Gastroesophageal sphincter (tissue), 4 donors: ENCODE measurements around the gene CMTM5. TPM values are rescaled to one million over a fixed set of nuclear protein-coding genes. Genes with fewer than 3 reads are reported as not detected.
"Not testable (repeated sequence)": the region's sequence is repeated elsewhere in the genome, so short reads cannot be mapped to it uniquely, and the experiment has no call there.

ENCODE experiments used
- ATAC-seq: fragments of 150-250 bp; one replicate; pipeline ENCODE4 v1.9.1; 2016; ENCODE audit warnings: mild to moderate bottlenecking, moderate library complexity
- H3K27ac ChIP-seq, 4 donors: fragments of 200-600 bp; sonication (generic) in 3 of 4; 1 replicate in 3 of 4; 2 replicates in 1 of 4; pipeline ENCODE4 v1.5.1; 2016 to 2019
- H3K27me3 ChIP-seq: fragments of 200-600 bp; sonication (generic); one replicate; pipeline ENCODE4 v1.5.1; 2019
- H3K36me3 ChIP-seq, 2 donors: fragments of 200-600 bp; sonication (generic); one replicate each; pipeline ENCODE4 v1.5.1; 2019; ENCODE audit warnings: control low read depth in 1 of 2
- H3K4me1 ChIP-seq, 3 donors: fragments of 200-600 bp; sonication (generic); 1 replicate in 2 of 3; 2 replicates in 1 of 3; pipeline ENCODE4 v1.5.1; 2016 to 2019; ENCODE audit warnings: control low read depth in 2 of 3
- H3K4me3 ChIP-seq, 2 donors: fragments of 200-600 bp; sonication (generic); one replicate each; pipeline ENCODE4 v1.5.1; 2019; ENCODE audit warnings: mild to moderate bottlenecking in 1 of 2, moderate library complexity in 1 of 2
- H3K9me3 ChIP-seq, 3 donors: fragments of 200-600 bp; sonication (generic); one replicate each; pipeline ENCODE4 v1.5.1; 2017 to 2019; ENCODE audit warnings: control low read depth in 2 of 3
- CTCF ChIP-seq, 4 experiments: fragments of 200-600 bp in 2 of 4; fragments of 450-650 bp in 2 of 4; sonication (generic) in 1 of 4; IDR thresholded peaks; one replicate each; pipeline ENCODE4 v1.5.1; 2017 to 2019; ENCODE audit warnings: antibody characterized with exemption in 4 of 4, mild to moderate bottlenecking in 2 of 4, moderate library complexity in 2 of 4
- EP300 ChIP-seq: sonication (generic); formaldehyde crosslinking; IDR thresholded peaks from one replicate; pipeline ENCODE4 v1.6.1; 2017; ENCODE audit warnings: antibody characterized with exemption, mild to moderate bottlenecking
- POLR2A ChIP-seq, 2 donors: fragments of 450-650 bp; IDR thresholded peaks; one replicate each; pipeline ENCODE4 v1.6.1; 2017; ENCODE audit warnings: antibody characterized with exemption in 2 of 2, mild to moderate bottlenecking in 2 of 2, moderate library complexity in 1 of 2
- POLR2AphosphoS5 ChIP-seq: sonication (generic); formaldehyde crosslinking; IDR thresholded peaks from one replicate; pipeline ENCODE4 v1.6.1; 2017; ENCODE audit warnings: antibody characterized with exemption
- WGBS, 2 donors: methylation state at CpG; one replicate each; pipeline ENCODE4 v1.1.5; 2018; ENCODE audit warnings: low coverage in 1 of 2; 5-methylcytosine and 5-hydroxymethylcytosine counted together
- total RNA-seq, 4 donors: library from RNA; depleted of rRNA; stranded (reverse); fragments of >200 nt; gene quantifications; one replicate each; pipeline ENCODE4 v1.1.0, GENCODE V29; 2016

Gene CMTM5
- total RNA-seq, 4 donors from 2014 or later, result 0.81 to 2.3 (median 1.2) TPM; not detected in 1

GRCh38 chr14:23414906-23415820 lies 38.3 kb downstream of the CMTM5 start:
- no peaks in the 10 kb centered on the region for H3K9me3 ChIP-seq
- no peak overlapping the region for H3K27ac ChIP-seq
- TF ChIP-seq EP300 (no peak), POLR2AphosphoS5 (no peak), POLR2A (IDR thresholded peaks at IDR 0.05) (no peak), CTCF (IDR thresholded peaks at IDR 0.05) (no peak)
- no peak for ATAC-seq
- H3K36me3 ChIP-seq, result no peaks in the 10 kb centered on the region
- WGBS, 2 donors, result 86 to 96% methylated on average over 5 to 13 of the region's 39 CpGs
- peaks cover 15% of the 10 kb centered on the region for H3K27me3 ChIP-seq
- no peaks in the 10 kb centered on the region for H3K4me1 ChIP-seq
- no peak overlapping the region for H3K4me3 ChIP-seq

GRCh38 chr14:23415821-23416778 lies 39.3 kb downstream of the CMTM5 start:
- no peaks in the 10 kb centered on the region for H3K36me3 ChIP-seq
- H3K4me1 ChIP-seq, result no peaks in the 10 kb centered on the region
- WGBS, 2 donors, result 38 to 67% methylated on average over 1 to 2 of the region's 21 CpGs
- peaks cover 15% of the 10 kb centered on the region for H3K27me3 ChIP-seq
- no peak for ATAC-seq
- no peak overlapping the region for H3K27ac ChIP-seq
- TF ChIP-seq CTCF (IDR thresholded peaks at IDR 0.05), result no peak
- no peak for TF ChIP-seq POLR2A (IDR thresholded peaks at IDR 0.05)
- no peak for TF ChIP-seq POLR2AphosphoS5
- TF ChIP-seq EP300, result no peak
- no peaks in the 10 kb centered on the region for H3K9me3 ChIP-seq
- no peak overlapping the region for H3K4me3 ChIP-seq

GRCh38 chr14:23416801-23417200 lies 40.0 kb downstream of the CMTM5 start:
- Histone ChIP-seq H3K36me3 (no peaks in the 10 kb centered on the region), H3K9me3 (no peaks in the 10 kb centered on the region), H3K4me3 (no peak overlapping the region), H3K27me3 (peaks cover 13% of the 10 kb centered on the region), H3K4me1 (no peaks in the 10 kb centered on the region), H3K27ac (no peak overlapping the region)
- whole genome bisulfite sequencing, 2 donors, result 77 to 86% methylated on average over 3 to 5 of the region's 11 CpGs
- ATAC-seq, result no peak
- TF ChIP-seq POLR2A (IDR thresholded peaks at IDR 0.05) (no peak), CTCF (IDR thresholded peaks at IDR 0.05) (no peak)

- H3K27ac ChIP-seq, H3K4me3 ChIP-seq, H3K9me3 ChIP-seq, H3K36me3 ChIP-seq, ATAC-seq, H3K27me3 ChIP-seq, H3K4me1 ChIP-seq: not testable (repeated sequence)
- 59 to 87% methylated on average over 4 to 10 of the region's 12 CpGs for WGBS, 2 donors
Observed at GRCh38 chr14:23417269-23417668, 40.4 kb downstream of the CMTM5 start.

GRCh38 chr14:23418021-23418420 lies 41.2 kb downstream of the CMTM5 start:
- ATAC-seq, result no peak
- Histone ChIP-seq H3K36me3 (no peaks in the 10 kb centered on the region), H3K27me3 (peaks cover 7% of the 10 kb centered on the region), H3K4me3 (no peak overlapping the region), H3K27ac (no peak overlapping the region), H3K4me1 (no peaks in the 10 kb centered on the region), H3K9me3 (no peaks in the 10 kb centered on the region)
- TF ChIP-seq CTCF (IDR thresholded peaks at IDR 0.05) (no peak), POLR2AphosphoS5 (no peak), EP300 (no peak), POLR2A (IDR thresholded peaks at IDR 0.05) (no peak)
- WGBS, 2 donors, result 91% methylated on average over 6 of the region's 21 CpGs; no CpG with 5 or more reads in 1 of the 2 donors

GRCh38 chr14:23419646-23420045 lies 42.8 kb downstream of the CMTM5 start:
- not testable (repeated sequence) for H3K4me3 ChIP-seq, ATAC-seq, H3K36me3 ChIP-seq, H3K9me3 ChIP-seq, H3K4me1 ChIP-seq, H3K27ac ChIP-seq, H3K27me3 ChIP-seq
- WGBS, 2 donors, result 73 to 83% methylated on average over 2 to 4 of the region's 17 CpGs
